H9 (cell line): ENCODE results near the gene DMRTB1. TPM values are rescaled to one million over a fixed set of nuclear protein-coding genes. Genes with fewer than 3 reads are reported as not detected.

Experiments used
- DNase-seq: peaks from one replicate; pipeline ENCODE4 v3.0.0-alpha.2; 2017
- H2AFZ ChIP-seq: one replicate; pipeline ENCODE4 v1.6.1; 2013; ENCODE audit warnings: mild to moderate bottlenecking, low read length, control low read depth, moderate library complexity
- H2AK5ac ChIP-seq: 2 replicates; pipeline ENCODE4 v1.6.1; 2013; ENCODE audit warnings: low read length, control low read depth, mixed read lengths; ENCODE audit not compliant: insufficient read length
- H2BK120ac ChIP-seq: one replicate; pipeline ENCODE4 v1.6.1; 2013; ENCODE audit warnings: low read depth, mild to moderate bottlenecking, low read length, control low read depth, inconsistent platforms; ENCODE audit not compliant: poor library complexity, severe bottlenecking
- H2BK12ac ChIP-seq: 2 replicates; pipeline ENCODE4 v1.6.1; 2013; ENCODE audit warnings: low read length, control low read depth, mixed read lengths, low read depth; ENCODE audit not compliant: insufficient read length
- H2BK15ac ChIP-seq: 2 replicates; pipeline ENCODE4 v1.6.1; 2013; ENCODE audit warnings: low read depth, low read length, control low read depth
- H2BK20ac ChIP-seq: one replicate; pipeline ENCODE4 v1.6.1; 2013; ENCODE audit warnings: low read depth, mild to moderate bottlenecking, low read length, control low read depth, inconsistent platforms; ENCODE audit not compliant: poor library complexity, severe bottlenecking
- H2BK5ac ChIP-seq: 2 replicates; pipeline ENCODE4 v1.6.1; 2013; ENCODE audit warnings: low read length, control low read depth, mixed read lengths; ENCODE audit not compliant: insufficient read length
- H3K14ac ChIP-seq: 2 replicates; pipeline ENCODE4 v1.6.1; 2013; ENCODE audit warnings: low read length, control low read depth; ENCODE audit not compliant: insufficient read depth
- H3K18ac ChIP-seq: 2 replicates; pipeline ENCODE4 v1.6.1; 2013; ENCODE audit warnings: low read depth, mild to moderate bottlenecking, mixed read lengths, low read length, control low read depth; ENCODE audit not compliant: insufficient read length
- H3K23ac ChIP-seq: 2 replicates; pipeline ENCODE4 v1.6.1; 2013; ENCODE audit warnings: low read length, control low read depth, mixed read lengths, low read depth; ENCODE audit not compliant: insufficient read length
- H3K23me2 ChIP-seq: 2 replicates; pipeline ENCODE4 v1.6.1; 2013; ENCODE audit warnings: low read depth, mild to moderate bottlenecking, mixed read lengths, low read length, control low read depth; ENCODE audit not compliant: insufficient read length, poor library complexity, severe bottlenecking
- H3K27ac ChIP-seq: 2 replicates; pipeline ENCODE4 v1.5.1; 2013; ENCODE audit warnings: low read length, control low read depth, mixed read lengths, low read depth; ENCODE audit not compliant: insufficient read length
- H3K27me3 ChIP-seq: 2 replicates; pipeline ENCODE4 v1.6.1; 2013; ENCODE audit warnings: low read length, control low read depth, inconsistent platforms; ENCODE audit not compliant: insufficient read depth
- H3K4ac ChIP-seq: 2 replicates; pipeline ENCODE4 v1.6.1; 2013; ENCODE audit warnings: low read depth, mild to moderate bottlenecking, control low read depth, inconsistent platforms, low read length, moderate library complexity
- H3K4me1 ChIP-seq: 2 replicates; pipeline ENCODE4 v1.6.1; 2013; ENCODE audit warnings: low read length, control low read depth, inconsistent platforms; ENCODE audit not compliant: insufficient read depth
- H3K4me2 ChIP-seq: 2 replicates; pipeline ENCODE4 v1.6.1; 2013; ENCODE audit warnings: low read length, control low read depth, mixed read lengths; ENCODE audit not compliant: insufficient read length, insufficient read depth
- H3K56ac ChIP-seq: 2 replicates; pipeline ENCODE4 v1.6.1; 2013; ENCODE audit warnings: low read depth, mild to moderate bottlenecking, mixed read lengths, low read length, control low read depth; ENCODE audit not compliant: insufficient read length
- H3K79me1 ChIP-seq: 2 replicates; pipeline ENCODE4 v1.6.1; 2013; ENCODE audit warnings: low read depth, mild to moderate bottlenecking, moderate library complexity, low read length, control low read depth, inconsistent platforms; ENCODE audit not compliant: insufficient read depth, poor library complexity, severe bottlenecking
- H3K79me2 ChIP-seq: 2 replicates; pipeline ENCODE4 v1.6.1; 2013; ENCODE audit warnings: low read length, control low read depth, inconsistent platforms; ENCODE audit not compliant: insufficient read depth
- H3K9ac ChIP-seq: 2 replicates; pipeline ENCODE4 v1.6.1; 2013; ENCODE audit warnings: low read length, control low read depth, mixed read lengths; ENCODE audit not compliant: insufficient read length; ENCODE audit errors: extremely low read depth
- H3K9me3 ChIP-seq: one replicate; pipeline ENCODE4 v1.6.1; 2013; ENCODE audit warnings: low read depth, low read length, inconsistent platforms; ENCODE audit not compliant: control insufficient read depth
- H3T11ph ChIP-seq: one replicate; pipeline ENCODE4 v1.6.1; 2013; ENCODE audit warnings: mild to moderate bottlenecking, low read length, control low read depth, inconsistent platforms
- H4K20me1 ChIP-seq: one replicate; pipeline ENCODE4 v1.6.1; 2013; ENCODE audit not compliant: control insufficient read depth, insufficient read length, insufficient read depth
- H4K5ac ChIP-seq: 2 replicates; pipeline ENCODE4 v1.6.1; 2013; ENCODE audit warnings: low read depth, mild to moderate bottlenecking, mixed read lengths, low read length, control low read depth; ENCODE audit not compliant: insufficient read length
- H4K8ac ChIP-seq: replicated peaks from 2 replicates; pipeline ENCODE4 v1.6.1; 2013; ENCODE audit warnings: low read length, control low read depth, mixed read lengths, low read depth; ENCODE audit not compliant: insufficient read length
- H4K91ac ChIP-seq: 2 replicates; pipeline ENCODE4 v1.6.1; 2013; ENCODE audit warnings: low read depth, mild to moderate bottlenecking, moderate library complexity, mixed read lengths, low read length, control low read depth; ENCODE audit not compliant: insufficient read length
- H3K27ac Mint-ChIP-seq, 3 experiments: 2 replicates in 2 of 3; 3 replicates in 1 of 3; pipeline ENCODE4 v1.8.0; 2020 to 2021; ENCODE audit warnings: mixed read lengths in 3 of 3, mild to moderate bottlenecking in 1 of 3, moderate library complexity in 1 of 3
- H3K27me3 Mint-ChIP-seq: 2 replicates; pipeline ENCODE4 v1.8.0; 2021; ENCODE audit warnings: low read depth, mild to moderate bottlenecking, moderate library complexity, mixed read lengths
- H3K36me3 Mint-ChIP-seq, 3 experiments: 2 replicates in 2 of 3; 3 replicates in 1 of 3; pipeline ENCODE4 v1.8.0; 2020 to 2021; ENCODE audit warnings: low read depth in 3 of 3, mixed read lengths in 3 of 3; ENCODE audit not compliant: insufficient read depth in 1 of 3
- H3K4me1 Mint-ChIP-seq, 2 experiments: 2 replicates each; pipeline ENCODE4 v1.8.0; 2020; ENCODE audit warnings: mixed read lengths in 2 of 2
- H3K4me3 Mint-ChIP-seq, 2 experiments: 2 replicates in 1 of 2; 3 replicates in 1 of 2; pipeline ENCODE4 v1.8.0; 2020 to 2021; ENCODE audit warnings: mild to moderate bottlenecking in 2 of 2, mixed read lengths in 2 of 2, moderate library complexity in 1 of 2
- H3K9me3 Mint-ChIP-seq, 2 experiments: 2 replicates in 1 of 2; 3 replicates in 1 of 2; pipeline ENCODE4 v1.8.0; 2020; ENCODE audit warnings: mild to moderate bottlenecking in 2 of 2, mixed read lengths in 2 of 2, moderate library complexity in 1 of 2
- WGBS: extraction: QIAGEN DNeasy Blood & Tissue Kit; methylation state at CpG from one replicate; pipeline ENCODE4 v1.1.7; 2013; ENCODE audit warnings: missing lambda C conversion rate, low lambda C conversion rate, mixed read lengths; ENCODE audit not compliant: insufficient read length; ENCODE audit errors: extremely low coverage; 5-methylcytosine and 5-hydroxymethylcytosine counted together
- total RNA-seq: library from RNA; stranded (reverse); gene quantifications from 2 replicates; pipeline ENCODE4 v1.2.1, GENCODE V29; 2021
- TF ChIP-seq, protein P1 (sequence below): fragments of 200-600 bp; sonication (generic); conservative IDR thresholded peaks from 3 replicates; pipeline ENCODE4 v1.8.0; 2021; ENCODE audit warnings: antibody characterized with exemption, mild to moderate bottlenecking

DMRTB1 gene
- total RNA-seq, 1 experiment from 2014 or later = not detected

DNA sequence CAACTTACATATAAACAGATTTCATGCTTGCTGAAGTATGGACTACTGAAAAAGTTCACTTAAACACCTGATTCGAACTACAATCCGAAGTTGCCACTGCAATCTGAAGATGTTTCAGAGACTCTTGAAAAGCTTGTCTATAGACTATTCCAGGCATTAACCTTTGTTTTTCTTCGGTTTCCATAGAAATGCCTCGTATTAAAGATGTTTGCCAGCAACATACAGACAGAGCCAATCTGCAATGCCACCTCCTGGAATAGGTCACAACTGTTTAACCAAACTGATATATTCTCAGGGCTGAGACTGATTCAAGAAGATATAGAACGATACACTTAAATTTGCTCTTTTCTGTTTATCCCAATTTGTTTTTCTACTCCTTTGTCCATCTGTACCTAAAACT is 28.9 kb upstream of the DMRTB1 start:
- Histone ChIP-seq H3K27ac (peak overlapping the region; percentile 98), H3K56ac (no peak overlapping the region), H3K4me1 (peaks cover 6% of the 10 kb centered on the region), H2BK15ac (no peak overlapping the region), H2BK120ac (peak overlapping the region; percentile 50), H2AFZ (no peak overlapping the region), H3T11ph (peak overlapping the region; percentile 98), H2AK5ac (no peak overlapping the region), H3K18ac (peak overlapping the region; percentile 82), H2BK5ac (peak overlapping the region; percentile 62), H4K20me1 (no peaks in the 10 kb centered on the region), H3K9ac (peak overlapping the region; percentile 33), H4K8ac (no peak overlapping the region), H3K23me2 (no peaks in the 10 kb centered on the region), H3K9me3 (peaks cover 15% of the 10 kb centered on the region), H3K14ac (peak overlapping the region; percentile 87; the same call in 1 of the 2 replicates), H3K4me2 (peak overlapping the region; percentile 26), H2BK20ac (no peak overlapping the region), H3K79me2 (no peaks in the 10 kb centered on the region), H4K91ac (no peak overlapping the region), H3K27me3 (no peaks in the 10 kb centered on the region), H3K4ac (no peak overlapping the region; the same call in 1 of the 2 replicates), H4K5ac (no peak overlapping the region), H2BK12ac (peak overlapping the region; percentile 25), H3K23ac (no peak overlapping the region), H3K79me1 (no peaks in the 10 kb centered on the region)
- Mint-ChIP-seq H3K36me3 (peaks cover 27 to 32% (median 29%) of the 10 kb centered on the region in 3 experiments), H3K9me3 (peaks cover 30 to 34% of the 10 kb centered on the region in 2 experiments), H3K27ac (peak overlapping the region; percentile 99 to 100 (median 99)), H3K4me1 (peaks cover 92% of the 10 kb centered on the region in 2 experiments), H3K27me3 (peaks cover 2% of the 10 kb centered on the region; the same call in 1 of the 2 replicates), H3K4me3 (peak overlapping the region; percentile 11 to 39; a peak in 2 of 5 replicates)
- TF ChIP-seq, protein P1, sequence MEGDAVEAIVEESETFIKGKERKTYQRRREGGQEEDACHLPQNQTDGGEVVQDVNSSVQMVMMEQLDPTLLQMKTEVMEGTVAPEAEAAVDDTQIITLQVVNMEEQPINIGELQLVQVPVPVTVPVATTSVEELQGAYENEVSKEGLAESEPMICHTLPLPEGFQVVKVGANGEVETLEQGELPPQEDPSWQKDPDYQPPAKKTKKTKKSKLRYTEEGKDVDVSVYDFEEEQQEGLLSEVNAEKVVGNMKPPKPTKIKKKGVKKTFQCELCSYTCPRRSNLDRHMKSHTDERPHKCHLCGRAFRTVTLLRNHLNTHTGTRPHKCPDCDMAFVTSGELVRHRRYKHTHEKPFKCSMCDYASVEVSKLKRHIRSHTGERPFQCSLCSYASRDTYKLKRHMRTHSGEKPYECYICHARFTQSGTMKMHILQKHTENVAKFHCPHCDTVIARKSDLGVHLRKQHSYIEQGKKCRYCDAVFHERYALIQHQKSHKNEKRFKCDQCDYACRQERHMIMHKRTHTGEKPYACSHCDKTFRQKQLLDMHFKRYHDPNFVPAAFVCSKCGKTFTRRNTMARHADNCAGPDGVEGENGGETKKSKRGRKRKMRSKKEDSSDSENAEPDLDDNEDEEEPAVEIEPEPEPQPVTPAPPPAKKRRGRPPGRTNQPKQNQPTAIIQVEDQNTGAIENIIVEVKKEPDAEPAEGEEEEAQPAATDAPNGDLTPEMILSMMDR = no peak
- DNase-seq = no peak
- WGBS = no CpG with 5 or more reads among the region's 5 CpGs
